Smooth muscle cell (in vitro differentiated cells): ENCODE data around the gene ARHGAP23. TPM values are rescaled to one million over a fixed set of nuclear protein-coding genes. Genes with fewer than 3 reads are reported as not detected.

Experiments used
- DNase-seq: peaks from one replicate; lab custom pipeline; 2025; ENCODE audit not compliant: unreplicated experiment; lab: John Stamatoyannopoulos, UW
- H2AFZ ChIP-seq: fragments of 200-600 bp; sonication (generic); 2 replicates; pipeline ENCODE4 v1.6.0; 2016; ENCODE audit warnings: antibody characterized with exemption, low read depth, mild to moderate bottlenecking
- H3F3A ChIP-seq: fragments of 200-600 bp; sonication (generic); 2 replicates; pipeline ENCODE4 v1.6.0; 2017; ENCODE audit warnings: antibody characterized with exemption, low read depth
- H3K27ac ChIP-seq: fragments of 200-600 bp; sonication (generic); 2 replicates; pipeline ENCODE4 v1.5.1; 2016; ENCODE audit warnings: low read depth, mild to moderate bottlenecking
- H3K27me3 ChIP-seq: fragments of 200-600 bp; sonication (generic); 2 replicates; pipeline ENCODE4 v1.6.1; 2016; ENCODE audit warnings: low read depth, mild to moderate bottlenecking
- H3K36me3 ChIP-seq: fragments of 200-600 bp; sonication (generic); 2 replicates; pipeline ENCODE4 v1.5.1; 2016; ENCODE audit warnings: low read depth
- H3K4me1 ChIP-seq: fragments of 200-600 bp; sonication (generic); 2 replicates; pipeline ENCODE4 v1.5.1; 2016; ENCODE audit warnings: low read depth
- H3K4me2 ChIP-seq: fragments of 200-600 bp; sonication (generic); 2 replicates; pipeline ENCODE4 v1.6.0; 2016; ENCODE audit warnings: mild to moderate bottlenecking
- H3K4me3 ChIP-seq: fragments of 200-600 bp; sonication (generic); 2 replicates; pipeline ENCODE4 v1.5.1; 2016; ENCODE audit warnings: mild to moderate bottlenecking
- H3K79me2 ChIP-seq: fragments of 200-600 bp; sonication (generic); 2 replicates; pipeline ENCODE4 v1.6.0; 2016; ENCODE audit warnings: low read depth, mild to moderate bottlenecking
- H3K9ac ChIP-seq: fragments of 200-600 bp; sonication (generic); 2 replicates; pipeline ENCODE4 v1.6.0; 2016; ENCODE audit warnings: low read depth
- H3K9me3 ChIP-seq: fragments of 200-600 bp; sonication (generic); replicated peaks from 2 replicates; pipeline ENCODE4 v1.5.1; 2016; ENCODE audit warnings: low read depth
- H4K20me1 ChIP-seq: fragments of 200-600 bp; sonication (generic); 2 replicates; pipeline ENCODE4 v1.6.0; 2016; ENCODE audit warnings: low read depth
- WGBS: methylation state at CpG from one replicate; pipeline ENCODE4 v1.1.7; 2016; ENCODE audit warnings: low lambda C conversion rate; 5-methylcytosine and 5-hydroxymethylcytosine counted together
- polyA plus RNA-seq: library from polyadenylated mRNA; unstranded; fragments of >200 nt; fragmentation: Nextera tagmentation; extraction: Ambion mirVana; gene quantifications from 2 replicates; pipeline ENCODE4 v1.2.1, GENCODE V29; 2016
- total RNA-seq: library from RNA; depleted of rRNA; stranded (reverse); fragments of >200 nt; gene quantifications from 2 replicates; pipeline ENCODE4 v1.2.3, GENCODE V29; 2014
- TF ChIP-seq, protein P1 (sequence below): fragments of 200-600 bp; sonication (generic); IDR thresholded peaks from 2 replicates; pipeline ENCODE4 v1.5.1; 2017; ENCODE audit warnings: borderline replicate concordance, mild to moderate bottlenecking, antibody characterized with exemption; ENCODE audit not compliant: insufficient read depth, poor library complexity, severe bottlenecking

Gene ARHGAP23
- total and polyA plus RNA-seq, 2 experiments from 2014 or later: 24.9 to 34.0 TPM

DNA sequence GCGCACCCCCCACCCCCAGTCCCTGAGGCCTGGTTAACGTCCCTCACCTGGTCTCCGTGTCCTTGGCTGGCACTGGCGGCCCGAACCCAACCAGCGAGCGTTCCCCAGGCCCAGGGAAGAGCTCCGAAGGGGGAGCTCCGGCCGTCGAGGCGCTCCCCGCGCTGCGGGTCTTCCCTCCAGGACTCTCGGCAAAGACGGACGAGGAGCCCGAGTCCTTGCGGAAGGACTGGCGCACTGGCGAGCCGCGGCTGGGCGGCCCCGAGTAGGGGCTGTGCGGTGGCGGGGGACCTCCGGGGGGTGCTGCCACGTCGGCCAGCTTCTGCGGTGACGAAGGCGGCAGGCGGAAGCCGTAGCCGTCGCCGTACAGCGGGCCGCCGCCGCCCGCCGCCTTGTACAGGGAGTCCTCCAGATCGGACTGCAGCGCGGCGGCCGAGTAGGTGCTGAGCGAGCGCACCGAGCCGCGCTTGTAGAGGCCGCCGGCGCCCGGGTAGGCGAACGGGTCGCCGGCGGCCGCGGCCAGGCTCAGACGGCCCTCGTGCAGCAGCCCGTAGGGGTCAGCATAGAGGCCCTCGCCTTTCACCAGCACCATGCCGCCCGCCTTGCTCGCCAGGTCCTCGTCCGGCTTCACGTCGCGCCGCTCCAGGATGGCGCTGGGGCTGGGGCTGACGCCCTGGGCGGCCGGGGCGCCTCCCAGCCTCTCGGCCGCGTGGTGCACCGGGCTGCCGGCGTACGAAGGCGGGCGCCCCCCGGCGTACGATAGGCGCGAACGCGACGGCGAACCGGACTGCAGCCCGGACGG, 133.4 kb downstream of the ARHGAP23 start:
- H3K4me3 ChIP-seq: no peak overlapping the region
- H3K4me2 ChIP-seq: no peak overlapping the region
- DNase-seq: no peak
- no peaks in the 10 kb centered on the region for H3K36me3 ChIP-seq
- no peaks in the 10 kb centered on the region for H3F3A ChIP-seq
- no peak overlapping the region for H2AFZ ChIP-seq
- 11% methylated on average over 103 of the region's 105 CpGs for WGBS
- H3K79me2 ChIP-seq: no peaks in the 10 kb centered on the region
- TF ChIP-seq, protein P1, sequence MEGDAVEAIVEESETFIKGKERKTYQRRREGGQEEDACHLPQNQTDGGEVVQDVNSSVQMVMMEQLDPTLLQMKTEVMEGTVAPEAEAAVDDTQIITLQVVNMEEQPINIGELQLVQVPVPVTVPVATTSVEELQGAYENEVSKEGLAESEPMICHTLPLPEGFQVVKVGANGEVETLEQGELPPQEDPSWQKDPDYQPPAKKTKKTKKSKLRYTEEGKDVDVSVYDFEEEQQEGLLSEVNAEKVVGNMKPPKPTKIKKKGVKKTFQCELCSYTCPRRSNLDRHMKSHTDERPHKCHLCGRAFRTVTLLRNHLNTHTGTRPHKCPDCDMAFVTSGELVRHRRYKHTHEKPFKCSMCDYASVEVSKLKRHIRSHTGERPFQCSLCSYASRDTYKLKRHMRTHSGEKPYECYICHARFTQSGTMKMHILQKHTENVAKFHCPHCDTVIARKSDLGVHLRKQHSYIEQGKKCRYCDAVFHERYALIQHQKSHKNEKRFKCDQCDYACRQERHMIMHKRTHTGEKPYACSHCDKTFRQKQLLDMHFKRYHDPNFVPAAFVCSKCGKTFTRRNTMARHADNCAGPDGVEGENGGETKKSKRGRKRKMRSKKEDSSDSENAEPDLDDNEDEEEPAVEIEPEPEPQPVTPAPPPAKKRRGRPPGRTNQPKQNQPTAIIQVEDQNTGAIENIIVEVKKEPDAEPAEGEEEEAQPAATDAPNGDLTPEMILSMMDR: no peak
- H3K4me1 ChIP-seq: peaks cover 29% of the 10 kb centered on the region
- H3K9ac ChIP-seq: no peak overlapping the region
- no peaks in the 10 kb centered on the region for H4K20me1 ChIP-seq
- H3K9me3 ChIP-seq: no peaks in the 10 kb centered on the region
- H3K27ac ChIP-seq: no peak overlapping the region
- H3K27me3 ChIP-seq: peaks cover 81% of the 10 kb centered on the region

Other genes starting within 250 kb of the ARHGAP23 start
- gene TBC1D3, start 235.9 kb upstream of the ARHGAP23 start, total RNA-seq: not detected in 2 replicates
- gene TBC1D3, start 235.9 kb upstream of the ARHGAP23 start, polyA plus RNA-seq: not detected in 2 replicates
- gene MRPL45, start 131.3 kb upstream of the ARHGAP23 start, total RNA-seq: 30.6 and 31.4 TPM in 2 replicates
- 25.0 and 30.8 TPM in 2 replicates for gene MRPL45, start 131.3 kb upstream of the ARHGAP23 start, polyA plus RNA-seq
- gene GPR179, start 84.5 kb upstream of the ARHGAP23 start, total RNA-seq: not detected in 2 replicates
- 0.04 TPM in 1 of 2 replicates, not detected in the other for gene GPR179, start 84.5 kb upstream of the ARHGAP23 start, polyA plus RNA-seq
- 6.2 and 9.0 TPM in 2 replicates for gene SOCS7, start 76.6 kb upstream of the ARHGAP23 start, total RNA-seq
- 0.89 and 2.5 TPM in 2 replicates for gene SOCS7, start 76.6 kb upstream of the ARHGAP23 start, polyA plus RNA-seq
- 0.09 and 0.90 TPM in 2 replicates for gene SRCIN1, start 177.5 kb downstream of the ARHGAP23 start, total RNA-seq
- 0.16 and 0.72 TPM in 2 replicates for gene SRCIN1, start 177.5 kb downstream of the ARHGAP23 start, polyA plus RNA-seq
- gene EPOP, start 246.5 kb downstream of the ARHGAP23 start, total RNA-seq: 0.85 and 1.6 TPM in 2 replicates
- gene EPOP, start 246.5 kb downstream of the ARHGAP23 start, polyA plus RNA-seq: 0.24 and 0.40 TPM in 2 replicates